Ovary (tissue), 9 donors: ENCODE data around the gene SLC9A9. TPM values are rescaled to one million over a fixed set of nuclear protein-coding genes. Genes with fewer than 3 reads are reported as not detected.

ENCODE experiments used
- DNase-seq, 5 donors: peaks; one replicate each; pipeline ENCODE4 v3.0.0-alpha.2; 2019 to 2020
- H3K27ac ChIP-seq, 2 donors: fragments of 200-600 bp; one replicate each; pipeline versions ENCODE4 v1.5.1 to v1.8.0; 2019 to 2022
- H3K27me3 ChIP-seq: fragments of 200-600 bp; one replicate; pipeline ENCODE4 v1.8.0; 2022
- H3K36me3 ChIP-seq: fragments of 200-600 bp; sonication (generic); one replicate; pipeline ENCODE4 v1.5.1; 2019
- H3K4me1 ChIP-seq: one replicate; pipeline ENCODE4 v1.8.1; 2013; ENCODE audit warnings: mild to moderate bottlenecking, moderate library complexity; ENCODE audit not compliant: insufficient read depth
- H3K4me3 ChIP-seq: fragments of 200-600 bp; sonication (generic); one replicate; pipeline ENCODE4 v1.5.1; 2017
- H3K9me3 ChIP-seq, 2 donors: fragments of 200-600 bp in 1 of 2; sonication (generic) in 1 of 2; one replicate each; pipeline versions ENCODE4 v1.5.1 to v1.8.1; 2013 to 2019; ENCODE audit warnings: mild to moderate bottlenecking in 1 of 2, moderate library complexity in 1 of 2
- EP300 ChIP-seq: sonication (generic); formaldehyde crosslinking; IDR thresholded peaks from one replicate; pipeline ENCODE4 v1.6.1; 2017; ENCODE audit warnings: antibody characterized with exemption
- POLR2A ChIP-seq: fragments of 450-650 bp; IDR thresholded peaks from one replicate; pipeline ENCODE4 v1.6.1; 2017; ENCODE audit warnings: antibody characterized with exemption, mild to moderate bottlenecking, moderate library complexity
- WGBS, 3 donors: extraction: QIAGEN DNeasy Blood & Tissue Kit in 1 of 3; methylation state at CpG; one replicate each; pipeline versions ENCODE4 v1.1.5 to v1.1.7; 2013 to 2017; 5-methylcytosine and 5-hydroxymethylcytosine counted together
- intact Hi-C, 4 donors: fragments of 100-400 bp; cut with DNase I; formaldehyde crosslinking; loops; one replicate each; pipeline versions ENCODE4 v1.11.0 to v1.15.1; 2022 to 2023
- polyA plus RNA-seq, 2 donors: library from polyadenylated mRNA; stranded (reverse); fragments of 200-250 nt in 1 of 2; fragments of 350-450 nt in 1 of 2; fragmentation: Illumina TruSeq in 1 of 2; extraction: RNeasy Lipid Tissue Mini Kit (QIAGEN cat#74804) in 1 of 2; gene quantifications; one replicate each; pipeline ENCODE4 v1.2.3, GENCODE V29; 2013 to 2014
- total RNA-seq, 7 donors: library from RNA; depleted of rRNA in 2 of 7; stranded (reverse); fragments of >200 nt in 2 of 7; fragmentation: NEBNext Ultra II Directional in 3 of 7; extraction: Animal tissue kit (Norgen Biotek cat#: 25700) in 3 of 7; gene quantifications; one replicate each; pipeline versions ENCODE4 v1.1.0 to v1.2.4, GENCODE V29; 2016 to 2023
- TF ChIP-seq, protein P1 (sequence below), 3 donors: fragments of 450-650 bp in 2 of 3; fragments of 200-600 bp in 1 of 3; IDR thresholded peaks; one replicate each; pipeline versions ENCODE4 v1.5.1 to v1.8.0; 2016 to 2022; ENCODE audit warnings: antibody characterized with exemption in 3 of 3, mild to moderate bottlenecking in 1 of 3
- donor health status: DM: no; HTN: no; CAD: no; lungs with moderate emphysema.
- donor health status: DM: no; HTN: no; CAD: no.
- donor health status: Bipolar disorder and iron deficiency.
- donor health status: DM: yes; HTN: yes; CAD: no.
- donor health status: DM: no; HTN: no; CAD: no.
- donor health status: DM: yes; HTN: yes; CAD: no.

The SLC9A9 gene
- total and polyA plus RNA-seq, 9 donors = 7.0 to 22.7 (median 13.5) TPM

DNA sequence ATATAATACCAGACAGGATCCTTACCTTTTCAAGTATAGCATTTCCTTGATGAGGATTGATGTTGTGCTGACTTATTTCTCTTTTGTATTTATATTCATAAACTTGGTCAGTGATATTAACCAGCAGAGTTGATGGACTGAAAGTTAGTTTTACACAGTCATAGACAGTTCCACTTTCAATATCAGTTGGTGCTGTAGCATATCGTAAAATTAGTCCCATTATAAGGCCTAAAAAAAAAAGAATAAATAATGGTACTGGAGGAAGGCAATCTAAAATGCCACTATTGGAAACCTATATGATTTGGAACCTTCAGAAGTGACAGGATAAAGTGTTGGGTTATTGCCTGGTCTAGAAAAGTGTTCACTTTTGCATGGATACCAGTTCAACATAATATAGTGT lies 16.3 kb downstream of the SLC9A9 start:
- intact Hi-C loops = no loop called here
- H3K36me3 ChIP-seq = no peaks in the 10 kb centered on the region
- peak overlapping the region in 1 of 2 donors; percentile 34 for H3K27ac ChIP-seq
- DNase-seq = no peak
- TF ChIP-seq POLR2A (no peak), EP300 (no peak)
- peaks cover 3% of the 10 kb centered on the region for H3K4me1 ChIP-seq
- H3K9me3 ChIP-seq = no peaks in the 10 kb centered on the region
- WGBS, 3 donors = 91 to 98% (median 94%) methylated on average over 1 of the region's 1 CpG
- no peaks in the 10 kb centered on the region for H3K27me3 ChIP-seq
- H3K4me3 ChIP-seq = no peak overlapping the region

DNA sequence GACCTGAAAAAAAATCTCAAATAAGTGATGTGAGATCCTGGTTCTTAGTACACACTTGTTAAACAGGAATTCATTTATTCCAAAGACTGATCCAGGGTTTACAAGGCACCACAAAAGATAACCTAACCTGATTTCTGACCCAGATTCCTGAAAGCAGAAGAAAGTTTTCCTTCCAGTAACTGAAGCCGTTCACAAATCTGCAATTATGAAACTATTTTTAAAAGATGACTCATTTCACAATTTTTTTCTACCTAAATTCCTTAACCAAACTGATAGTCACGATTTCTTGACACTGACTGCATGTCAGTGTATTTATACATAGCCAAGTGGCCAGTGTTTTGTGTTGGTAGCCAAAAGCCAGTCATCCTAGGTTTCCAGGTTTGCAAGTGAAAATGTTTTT lies 17.1 kb downstream of the SLC9A9 start:
- no peak for DNase-seq
- no peaks in the 10 kb centered on the region for H3K36me3 ChIP-seq
- WGBS, 3 donors = 1 to 3% (median 1%) methylated on average over 2 of the region's 2 CpGs
- no peaks in the 10 kb centered on the region for H3K27me3 ChIP-seq
- no peaks in the 10 kb centered on the region for H3K9me3 ChIP-seq
- peak overlapping the region in 1 of 2 donors; percentile 34 for H3K27ac ChIP-seq
- peaks cover 3% of the 10 kb centered on the region for H3K4me1 ChIP-seq
- intact Hi-C loops = no loop called here
- TF ChIP-seq, protein P1, sequence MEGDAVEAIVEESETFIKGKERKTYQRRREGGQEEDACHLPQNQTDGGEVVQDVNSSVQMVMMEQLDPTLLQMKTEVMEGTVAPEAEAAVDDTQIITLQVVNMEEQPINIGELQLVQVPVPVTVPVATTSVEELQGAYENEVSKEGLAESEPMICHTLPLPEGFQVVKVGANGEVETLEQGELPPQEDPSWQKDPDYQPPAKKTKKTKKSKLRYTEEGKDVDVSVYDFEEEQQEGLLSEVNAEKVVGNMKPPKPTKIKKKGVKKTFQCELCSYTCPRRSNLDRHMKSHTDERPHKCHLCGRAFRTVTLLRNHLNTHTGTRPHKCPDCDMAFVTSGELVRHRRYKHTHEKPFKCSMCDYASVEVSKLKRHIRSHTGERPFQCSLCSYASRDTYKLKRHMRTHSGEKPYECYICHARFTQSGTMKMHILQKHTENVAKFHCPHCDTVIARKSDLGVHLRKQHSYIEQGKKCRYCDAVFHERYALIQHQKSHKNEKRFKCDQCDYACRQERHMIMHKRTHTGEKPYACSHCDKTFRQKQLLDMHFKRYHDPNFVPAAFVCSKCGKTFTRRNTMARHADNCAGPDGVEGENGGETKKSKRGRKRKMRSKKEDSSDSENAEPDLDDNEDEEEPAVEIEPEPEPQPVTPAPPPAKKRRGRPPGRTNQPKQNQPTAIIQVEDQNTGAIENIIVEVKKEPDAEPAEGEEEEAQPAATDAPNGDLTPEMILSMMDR (IDR thresholded peaks at IDR 0.05) = no peak
- H3K4me3 ChIP-seq = no peak overlapping the region

DNA sequence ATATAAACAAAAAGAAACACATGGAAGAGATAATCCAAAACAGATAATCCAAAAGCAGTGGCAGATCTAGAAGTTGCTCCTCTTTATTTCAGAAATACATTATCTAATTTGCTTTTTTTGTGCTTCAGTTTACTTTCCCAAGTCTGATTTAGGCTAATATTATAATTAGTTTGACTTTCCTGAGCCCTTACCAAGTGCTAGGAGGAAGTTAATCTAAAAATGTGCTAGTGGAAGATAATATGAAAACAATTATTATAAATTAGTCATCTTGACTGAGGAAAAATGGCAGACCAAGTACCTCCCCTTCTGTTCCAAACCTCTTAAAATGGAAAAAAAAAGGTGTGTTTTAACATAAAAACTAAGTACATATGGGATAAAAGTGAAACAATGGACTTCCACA lies 17.5 kb downstream of the SLC9A9 start:
- Histone ChIP-seq H3K27me3 (no peaks in the 10 kb centered on the region), H3K4me1 (peaks cover 3% of the 10 kb centered on the region), H3K36me3 (no peaks in the 10 kb centered on the region), H3K27ac (peak overlapping the region in 1 of 2 donors; percentile 34), H3K4me3 (no peak overlapping the region), H3K9me3 (no peaks in the 10 kb centered on the region)
- intact Hi-C loops = no loop called here
- no peak for DNase-seq
- TF ChIP-seq, protein P1 (IDR thresholded peaks at IDR 0.05) = no peak
- no peak for TF ChIP-seq POLR2A
- TF ChIP-seq EP300 = no peak

DNA sequence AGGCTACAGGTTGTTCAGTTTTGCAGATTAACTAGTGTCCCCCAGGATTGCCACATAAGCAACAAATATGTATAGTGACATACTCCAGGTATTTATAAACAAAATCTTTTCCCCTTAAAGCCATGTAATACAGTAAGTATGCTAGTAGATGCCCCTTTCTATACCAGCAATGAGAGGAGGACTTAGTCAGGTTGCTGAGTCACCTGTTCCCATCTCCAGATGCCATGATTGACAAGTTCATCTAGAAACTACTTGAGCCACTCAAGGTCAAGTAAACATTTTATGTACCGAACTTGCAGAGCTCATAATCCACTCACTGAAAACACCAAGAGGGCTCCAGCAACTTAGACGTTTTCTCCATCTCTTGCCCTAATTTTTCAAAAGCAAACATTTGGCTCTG lies 18.2 kb downstream of the SLC9A9 start:
- no peak overlapping the region for H3K4me3 ChIP-seq
- no peak overlapping the region for H3K27ac ChIP-seq
- no peaks in the 10 kb centered on the region for H3K9me3 ChIP-seq
- TF ChIP-seq EP300 = no peak
- TF ChIP-seq, protein P1 (IDR thresholded peaks at IDR 0.05) = no peak
- TF ChIP-seq POLR2A = no peak
- 13 to 22% (median 18%) methylated on average over 2 of the region's 2 CpGs for WGBS, 3 donors
- intact Hi-C loops = no loop called here
- no peak for DNase-seq
- no peaks in the 10 kb centered on the region for H3K27me3 ChIP-seq
- H3K36me3 ChIP-seq = no peaks in the 10 kb centered on the region
- H3K4me1 ChIP-seq = peaks cover 3% of the 10 kb centered on the region

DNA sequence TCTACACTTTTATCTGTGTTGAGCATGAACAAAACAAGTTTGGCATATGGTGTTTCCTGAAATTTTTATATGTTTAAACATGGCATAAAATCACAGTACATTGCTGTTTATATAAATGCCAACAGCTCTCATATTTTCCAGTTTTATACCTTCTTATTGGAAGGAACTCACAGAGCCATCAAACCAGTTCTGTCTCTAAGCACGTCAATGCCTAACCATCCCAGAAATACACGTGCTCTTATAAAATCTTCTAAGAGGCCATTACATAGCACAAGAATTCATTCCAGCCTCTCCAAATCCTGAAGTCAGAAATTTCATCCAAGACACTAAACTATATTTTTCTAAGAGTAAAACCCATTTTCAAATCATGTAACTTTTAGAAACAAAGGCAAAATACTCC lies 20.8 kb downstream of the SLC9A9 start:
- H3K4me1 ChIP-seq = no peaks in the 10 kb centered on the region
- intact Hi-C loops = no loop called here
- H3K4me3 ChIP-seq = no peak overlapping the region
- TF ChIP-seq, protein P1 (IDR thresholded peaks at IDR 0.05) = no peak
- no peak for TF ChIP-seq EP300
- no peak for TF ChIP-seq POLR2A
- no peak overlapping the region for H3K27ac ChIP-seq
- DNase-seq = no peak
- 91 to 94% (median 93%) methylated on average over 2 of the region's 2 CpGs for WGBS, 3 donors
- no peaks in the 10 kb centered on the region for H3K27me3 ChIP-seq
- H3K36me3 ChIP-seq = no peaks in the 10 kb centered on the region
- H3K9me3 ChIP-seq = no peaks in the 10 kb centered on the region
